ENCODE results near the gene FGF2.

GRCh38 chr4:122857160-122857559 is 30.5 kb downstream of the FGF2 start:
- TF ChIP-seq EZH2 (optimal IDR thresholded peaks at IDR 0.05; ENCODE audit: low read depth, low read length) (no peak), EZH2phosphoT487 (IDR thresholded peaks at IDR 0.05; ENCODE audit: low read length) (no peak)

Measured in MM.1S (cell line).